LNCAP (cell line): ENCODE measurements around the gene TARDBP.

Experiments used
- TF ChIP-seq, protein P1 (sequence below): fragments of 450-650 bp; IDR thresholded peaks from 2 replicates; pipeline ENCODE4 v1.5.1; 2017; ENCODE audit warnings: mild to moderate bottlenecking

Gene TARDBP

GRCh38 chr1:11063937-11064537, 51.6 kb downstream of the TARDBP start:
- TF ChIP-seq, protein P1, sequence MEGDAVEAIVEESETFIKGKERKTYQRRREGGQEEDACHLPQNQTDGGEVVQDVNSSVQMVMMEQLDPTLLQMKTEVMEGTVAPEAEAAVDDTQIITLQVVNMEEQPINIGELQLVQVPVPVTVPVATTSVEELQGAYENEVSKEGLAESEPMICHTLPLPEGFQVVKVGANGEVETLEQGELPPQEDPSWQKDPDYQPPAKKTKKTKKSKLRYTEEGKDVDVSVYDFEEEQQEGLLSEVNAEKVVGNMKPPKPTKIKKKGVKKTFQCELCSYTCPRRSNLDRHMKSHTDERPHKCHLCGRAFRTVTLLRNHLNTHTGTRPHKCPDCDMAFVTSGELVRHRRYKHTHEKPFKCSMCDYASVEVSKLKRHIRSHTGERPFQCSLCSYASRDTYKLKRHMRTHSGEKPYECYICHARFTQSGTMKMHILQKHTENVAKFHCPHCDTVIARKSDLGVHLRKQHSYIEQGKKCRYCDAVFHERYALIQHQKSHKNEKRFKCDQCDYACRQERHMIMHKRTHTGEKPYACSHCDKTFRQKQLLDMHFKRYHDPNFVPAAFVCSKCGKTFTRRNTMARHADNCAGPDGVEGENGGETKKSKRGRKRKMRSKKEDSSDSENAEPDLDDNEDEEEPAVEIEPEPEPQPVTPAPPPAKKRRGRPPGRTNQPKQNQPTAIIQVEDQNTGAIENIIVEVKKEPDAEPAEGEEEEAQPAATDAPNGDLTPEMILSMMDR, result peak; percentile 32; the same call in 1 of the 2 replicates

DNA sequence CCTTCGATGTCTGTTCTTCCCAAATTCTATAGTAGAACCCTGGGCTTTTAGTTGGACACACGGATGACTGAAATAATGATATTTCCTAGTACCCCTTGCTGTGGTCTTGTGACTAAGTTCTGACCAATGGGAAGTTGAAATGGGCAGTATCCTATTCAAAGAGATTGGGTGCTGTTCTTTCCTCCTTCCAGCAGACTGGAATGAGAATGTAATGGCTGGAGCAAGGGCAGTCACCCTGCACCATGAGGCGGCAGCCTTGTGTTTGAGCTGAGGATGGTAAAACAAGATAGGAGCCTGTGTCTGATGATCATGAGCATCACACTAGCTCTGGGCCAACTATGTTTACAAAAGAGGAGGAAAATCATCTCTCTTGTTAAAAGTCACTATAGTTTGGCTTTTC, 52.5 kb downstream of the TARDBP start:
- TF ChIP-seq, protein P1, result no peak

DNA sequence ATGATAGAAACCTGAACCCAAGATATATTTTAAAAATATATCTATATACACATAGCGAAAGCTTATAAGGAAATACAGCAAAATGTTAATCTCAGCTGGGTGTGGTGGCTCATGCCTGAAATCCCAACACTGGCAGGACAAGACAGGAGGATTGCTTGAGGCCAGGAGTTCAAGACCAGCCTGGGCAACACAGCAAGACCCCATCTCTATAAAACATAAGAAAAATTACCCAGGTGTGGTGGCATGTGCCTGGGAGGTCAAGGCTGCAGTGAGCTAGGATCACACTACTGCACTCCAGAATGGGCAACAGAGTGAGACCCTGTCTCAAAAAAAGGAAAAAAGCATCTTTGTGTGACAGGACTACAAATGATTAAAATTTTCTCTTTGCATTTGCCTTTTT, 53.3 kb downstream of the TARDBP start:
- TF ChIP-seq, protein P1, result no peak

GRCh38 chr1:11067716-11068599, 55.5 kb downstream of the TARDBP start:
- TF ChIP-seq, protein P1, result no peak

DNA sequence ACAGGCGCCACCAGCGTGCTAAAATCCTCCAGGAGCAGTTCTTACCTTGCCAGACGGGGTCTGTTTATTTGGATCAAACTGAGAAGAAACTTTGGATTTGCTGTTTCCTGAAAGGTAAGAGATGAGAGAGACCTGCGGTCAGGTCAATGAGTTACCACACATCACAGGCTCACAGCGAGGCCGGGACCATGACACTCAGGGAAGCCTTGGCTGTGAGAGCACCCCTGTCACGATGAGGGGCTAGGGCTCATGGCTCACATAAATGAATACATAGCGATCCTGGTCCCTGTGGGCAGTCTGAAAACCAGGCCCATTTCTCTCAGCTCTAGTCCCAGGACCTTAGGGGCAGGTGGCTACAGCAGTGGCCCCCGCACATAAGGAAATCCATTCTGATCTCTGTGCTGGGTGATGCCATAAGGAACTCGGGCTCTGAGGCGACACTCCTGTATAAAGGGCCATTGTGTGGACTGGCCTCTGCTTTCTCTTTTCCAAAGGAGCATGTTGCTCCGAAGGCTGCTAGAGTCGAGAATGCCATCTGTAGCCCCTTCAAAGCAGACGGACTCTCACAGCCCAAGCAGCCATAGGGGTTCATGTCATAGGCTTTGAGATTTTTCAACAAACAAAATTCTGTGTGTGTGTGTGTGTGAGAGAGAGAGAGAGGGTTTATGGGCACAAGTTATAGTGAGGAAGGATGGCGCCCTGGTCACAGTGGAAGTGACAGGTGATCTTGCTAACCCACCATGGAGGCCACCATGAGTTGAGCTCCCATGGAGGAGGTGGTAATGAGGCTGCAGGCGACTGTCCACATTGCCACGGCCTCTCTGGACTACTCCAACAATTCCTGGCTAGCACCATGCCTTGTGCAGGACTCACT, 56.4 kb downstream of the TARDBP start:
- TF ChIP-seq, protein P1, result no peak

DNA sequence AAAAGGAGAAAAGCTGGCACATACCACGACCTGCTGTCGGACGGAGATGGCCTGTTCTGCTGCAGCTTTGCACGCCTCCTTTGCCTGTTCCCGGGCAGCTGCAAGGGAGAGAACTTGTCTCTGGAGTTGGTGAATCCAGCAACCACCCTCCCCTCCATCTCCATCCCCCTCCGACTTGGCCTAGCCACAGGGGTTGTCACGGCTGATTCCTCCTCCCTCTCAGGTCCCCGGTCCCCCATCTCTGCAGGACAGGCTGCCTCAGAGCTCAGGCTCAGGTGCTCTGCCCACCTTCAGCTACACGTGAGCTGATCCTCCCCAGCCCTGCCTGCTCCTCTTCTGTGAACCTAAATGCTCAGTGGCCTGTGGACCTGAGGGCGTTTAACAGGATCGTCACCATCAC, 58.4 kb downstream of the TARDBP start:
- TF ChIP-seq, protein P1, result no peak

DNA sequence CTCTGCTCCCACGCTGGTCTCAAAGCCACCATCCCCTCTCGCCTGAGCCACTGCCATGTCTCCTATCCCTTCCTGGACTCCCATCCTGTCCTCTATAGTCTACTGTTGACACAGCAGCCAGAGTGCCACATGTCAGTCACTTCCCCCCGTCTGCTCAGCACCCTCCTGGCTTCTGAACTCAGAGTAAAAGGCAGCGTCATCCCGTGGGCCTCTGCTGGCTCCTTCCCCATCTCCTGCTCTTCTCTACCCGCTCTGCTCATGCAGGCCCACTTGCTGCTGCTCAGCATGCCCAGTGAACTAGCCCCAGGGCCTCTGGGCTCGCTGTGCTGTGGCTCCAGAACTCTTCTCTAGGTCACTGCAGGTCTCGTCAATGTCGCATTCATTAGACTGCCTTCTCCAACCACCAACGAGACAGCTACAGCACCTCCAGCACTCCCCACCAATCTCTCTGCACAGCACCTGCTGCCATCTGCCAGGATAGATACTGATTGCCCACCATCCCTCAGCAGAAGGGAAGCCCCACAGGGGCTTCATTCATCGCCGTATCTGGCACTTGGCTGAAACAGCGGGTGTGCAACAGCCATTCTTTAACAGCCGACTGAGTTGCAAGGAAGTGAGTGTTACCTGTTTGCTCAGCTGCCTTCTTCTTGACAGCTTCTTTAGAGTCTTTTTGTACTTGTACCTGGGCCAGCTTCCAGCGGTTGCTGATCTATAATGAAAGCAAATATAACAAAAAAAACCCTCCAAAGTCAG, 59.2 kb downstream of the TARDBP start:
- TF ChIP-seq, protein P1, result no peak
